Adrenal gland (tissue), 5 donors: ENCODE results near the gene TOX2.

Experiments used
- CTCF ChIP-seq, 6 experiments: fragments of 450-650 bp in 4 of 6; fragments of 200-600 bp in 2 of 6; sonication (generic) in 1 of 6; IDR thresholded peaks; 1 replicate in 5 of 6; 2 replicates in 1 of 6; pipeline versions ENCODE4 v1.5.1 to v1.8.0; 2016 to 2021; ENCODE audit warnings: antibody characterized with exemption in 6 of 6, mild to moderate bottlenecking in 2 of 6, moderate library complexity in 1 of 6
- POLR2A ChIP-seq, 2 donors: fragments of 450-650 bp; IDR thresholded peaks; one replicate each; pipeline ENCODE4 v1.6.1; 2017; ENCODE audit warnings: antibody characterized with exemption in 2 of 2, mild to moderate bottlenecking in 2 of 2, moderate library complexity in 1 of 2
- donor health status: DM: no; HTN: no; CAD: no.

GRCh38 chr20:44041001-44041400 is 126.3 kb downstream of the TOX2 start:
- TF ChIP-seq CTCF (IDR thresholded peaks at IDR 0.05) (no peak), POLR2A (IDR thresholded peaks at IDR 0.05) (no peak)
